Spinal cord (tissue), 10 donors: Measurements from ENCODE around the gene NFAT5. TPM values are rescaled to one million over a fixed set of nuclear protein-coding genes. Genes with fewer than 3 reads are reported as not detected.
A peak's percentile ranks its signal among the peaks of the same experiment; 100 is the strongest.
"Not testable (repeated sequence)": the region's sequence is repeated elsewhere in the genome, so short reads cannot be mapped to it uniquely, and the experiment has no call there.

Source experiments
- DNase-seq, 6 donors: peaks; one replicate each; pipeline versions ENCODE4 v3.0.0 to v3.0.0-alpha.2; 2013 to 2015; ENCODE audit warnings: low spot score in 6 of 6, low read depth in 4 of 6
- H3K27ac ChIP-seq: one replicate; pipeline ENCODE4 v1.5.1; 2013; ENCODE audit warnings: low read depth, low read length, control low read depth
- H3K27me3 ChIP-seq: one replicate; pipeline ENCODE4 v1.6.1; 2013; ENCODE audit warnings: low read length; ENCODE audit not compliant: control insufficient read depth, insufficient read depth
- H3K36me3 ChIP-seq: one replicate; pipeline ENCODE4 v1.6.1; 2013; ENCODE audit warnings: low read length; ENCODE audit not compliant: control insufficient read depth, insufficient read depth
- H3K4me1 ChIP-seq: one replicate; pipeline ENCODE4 v1.6.1; 2013; ENCODE audit warnings: low read length; ENCODE audit not compliant: control insufficient read depth, insufficient read depth
- H3K4me3 ChIP-seq: one replicate; pipeline ENCODE4 v1.5.1; 2013; ENCODE audit warnings: low read depth, low read length, control low read depth
- H3K9me3 ChIP-seq: one replicate; pipeline ENCODE4 v1.6.1; 2013; ENCODE audit warnings: low read length; ENCODE audit not compliant: control insufficient read depth, insufficient read depth
- WGBS: methylation state at CpG from one replicate; pipeline ENCODE4 v1.1.5; 2013; ENCODE audit warnings: missing lambda C conversion rate; ENCODE audit not compliant: insufficient coverage; 5-methylcytosine and 5-hydroxymethylcytosine counted together
- polyA plus RNA-seq, 2 donors: library from polyadenylated mRNA; unstranded; fragments of 120-200 nt; gene quantifications; one replicate each; pipeline ENCODE4 v1.2.1, GENCODE V29; 2013; ENCODE audit not compliant: insufficient read length in 2 of 2
- total RNA-seq, 2 donors: library from RNA; depleted of rRNA in 1 of 2; stranded (reverse); fragments of 120-200 nt in 1 of 2; fragments of >200 nt in 1 of 2; gene quantifications; one replicate each; pipeline versions ENCODE4 v1.2.3 to v1.2.4, GENCODE V29; 2013 to 2014
- donor health status: healthy.

The NFAT5 gene
- total and polyA plus RNA-seq, 4 donors: 14.7 to 44.9 (median 26.4) TPM

DNA sequence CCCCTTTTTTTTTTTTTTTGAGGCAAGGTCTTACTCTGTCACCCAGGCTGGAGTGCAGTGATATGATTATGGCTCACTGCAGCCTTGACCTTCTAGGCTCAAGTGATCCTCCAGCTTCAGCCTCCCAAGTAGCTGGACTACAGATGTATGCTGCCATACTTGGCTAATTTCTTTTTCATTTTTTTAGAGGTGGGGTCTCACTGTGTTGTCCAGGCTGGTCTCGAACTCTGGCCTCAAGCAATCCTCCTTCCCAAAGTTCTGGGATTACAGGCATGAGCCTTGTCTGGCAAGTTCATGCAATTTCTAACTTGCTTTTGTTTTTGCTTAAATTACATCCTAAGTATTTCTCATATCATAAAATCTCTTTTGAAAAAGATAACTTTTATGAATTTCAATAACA lies 33.8 kb upstream of the NFAT5 start:
- no peak for DNase-seq
- no peaks in the 10 kb centered on the region for H3K36me3 ChIP-seq
- no peaks in the 10 kb centered on the region for H3K4me1 ChIP-seq
- H3K27ac ChIP-seq: no peak overlapping the region
- H3K27me3 ChIP-seq: no peaks in the 10 kb centered on the region
- WGBS: 100% methylated on average over 1 of the region's 1 CpG
- no peak overlapping the region for H3K4me3 ChIP-seq
- H3K9me3 ChIP-seq: no peaks in the 10 kb centered on the region

DNA sequence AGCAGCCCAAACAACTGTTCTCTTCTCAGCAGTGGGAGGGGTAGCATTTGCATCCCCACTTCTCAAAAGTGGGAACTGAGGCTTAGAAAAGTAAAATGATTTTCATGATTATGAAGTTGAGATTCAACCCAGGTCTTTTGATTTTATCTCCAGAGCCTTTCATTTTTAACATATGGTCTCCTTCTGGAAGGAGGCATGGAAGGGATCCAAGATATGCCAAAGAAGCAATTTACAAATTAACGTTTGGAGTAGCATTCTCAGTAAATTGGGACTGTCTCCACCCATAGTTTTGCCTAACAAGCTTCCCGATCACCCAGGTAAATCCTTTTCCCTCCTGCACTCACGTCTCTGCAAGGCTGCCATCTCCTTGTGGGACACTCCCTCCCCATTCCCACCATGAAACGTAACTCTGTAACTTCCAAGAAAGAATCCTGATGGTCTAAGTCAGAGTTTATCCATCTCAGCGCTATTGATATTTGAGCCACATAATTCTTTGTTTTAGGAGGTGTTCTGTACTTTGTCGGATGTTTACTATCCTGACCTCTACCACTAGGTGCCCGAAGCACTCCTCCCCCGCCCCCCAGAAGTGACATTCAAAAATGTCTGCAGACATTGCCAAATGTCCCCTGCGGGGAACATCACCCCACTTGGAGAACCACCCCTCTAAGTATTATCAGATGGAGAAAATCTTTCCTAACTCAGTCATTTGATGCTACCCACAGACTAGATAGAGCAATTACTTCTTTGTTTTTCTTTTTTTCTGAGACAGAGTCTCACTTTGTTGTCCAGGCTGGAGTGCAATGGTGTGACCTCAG lies 32.9 kb upstream of the NFAT5 start:
- WGBS: 38% methylated on average over 2 of the region's 9 CpGs
- Histone ChIP-seq H3K9me3 (no peaks in the 10 kb centered on the region), H3K27ac (no peak overlapping the region)

DNA sequence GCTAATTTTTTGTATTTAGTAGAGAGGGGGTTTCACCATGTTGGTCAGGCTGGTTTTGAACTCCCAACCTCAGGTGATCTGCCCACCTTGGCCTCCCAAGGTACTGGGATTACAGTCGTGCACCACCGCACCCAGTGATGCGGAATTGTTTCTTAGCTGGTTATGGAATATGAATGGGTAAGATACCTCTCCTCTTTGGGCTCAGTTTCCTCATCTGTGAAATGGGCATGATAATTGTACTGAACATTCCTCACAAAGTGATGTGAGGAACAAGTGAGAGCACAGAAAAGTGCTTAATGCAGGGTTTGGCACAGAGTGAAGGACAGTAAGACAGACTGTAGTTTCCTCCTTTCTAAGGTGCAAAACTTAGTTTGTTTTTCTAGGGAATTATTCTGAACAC lies 31.0 kb upstream of the NFAT5 start:
- no peak overlapping the region for H3K27ac ChIP-seq
- no CpG with 5 or more reads among the region's 3 CpGs for WGBS
- DNase-seq: no peak

More for the DNA sequence above, 32.9 kb upstream of the NFAT5 start:
- H3K4me3 ChIP-seq: no peak overlapping the region
- H3K36me3 ChIP-seq: no peaks in the 10 kb centered on the region
- DNase-seq: peak in 1 of 6 donors; percentile 65
- H3K27me3 ChIP-seq: no peaks in the 10 kb centered on the region
- H3K4me1 ChIP-seq: no peaks in the 10 kb centered on the region

DNA sequence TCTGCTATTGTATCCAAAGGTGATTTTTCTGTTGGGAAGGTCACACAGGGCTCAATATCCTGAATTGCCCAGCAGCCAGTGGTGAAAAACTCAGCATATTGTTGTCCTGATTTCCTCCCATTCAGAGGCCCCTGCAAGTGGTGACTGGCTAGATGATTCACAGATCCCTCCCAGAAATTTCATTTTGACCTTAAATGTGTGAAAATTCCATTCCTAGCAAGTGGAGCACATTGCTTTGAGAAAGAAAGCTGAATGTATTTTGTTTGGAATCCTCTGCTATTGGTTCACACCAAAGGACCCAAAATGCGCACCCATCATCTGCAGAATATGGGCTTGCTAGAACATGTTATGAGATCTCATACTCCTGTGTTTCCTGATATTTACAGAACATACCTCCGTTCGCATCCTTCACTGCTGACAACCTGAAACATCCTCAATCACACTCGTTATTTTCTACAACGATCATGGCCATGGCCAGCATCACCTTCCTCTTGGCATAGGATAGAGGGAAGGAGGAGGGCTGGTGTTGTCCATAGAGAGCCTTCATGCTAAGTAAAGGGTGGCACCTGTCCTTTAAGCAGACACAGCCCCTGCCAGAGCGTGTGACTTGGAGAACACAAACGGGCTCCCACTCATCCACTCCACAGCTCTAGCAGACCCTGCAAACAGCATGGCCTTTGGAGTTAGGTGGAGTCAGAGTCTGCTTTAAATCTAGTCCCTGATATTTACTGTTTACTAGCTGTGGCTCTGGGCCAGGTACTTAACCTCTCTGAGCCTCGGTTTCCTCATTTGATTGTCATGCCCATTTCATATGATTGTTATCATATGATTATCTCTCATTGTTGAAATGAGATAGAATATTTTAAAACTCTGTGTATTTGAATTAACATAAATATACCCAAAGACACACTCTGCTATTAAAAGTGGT lies 30.4 kb upstream of the NFAT5 start:
- WGBS: 67% methylated on average over 2 of the region's 8 CpGs
- Histone ChIP-seq H3K27ac (no peak overlapping the region), H3K4me3 (no peak overlapping the region), H3K27me3 (no peaks in the 10 kb centered on the region), H3K9me3 (no peaks in the 10 kb centered on the region), H3K36me3 (no peaks in the 10 kb centered on the region), H3K4me1 (no peaks in the 10 kb centered on the region)
- peak in 1 of 6 donors; percentile 13 for DNase-seq

More for the DNA sequence above, 31.0 kb upstream of the NFAT5 start:
- Histone ChIP-seq H3K36me3 (no peaks in the 10 kb centered on the region), H3K4me1 (no peaks in the 10 kb centered on the region), H3K27me3 (no peaks in the 10 kb centered on the region), H3K4me3 (no peak overlapping the region), H3K9me3 (no peaks in the 10 kb centered on the region)

DNA sequence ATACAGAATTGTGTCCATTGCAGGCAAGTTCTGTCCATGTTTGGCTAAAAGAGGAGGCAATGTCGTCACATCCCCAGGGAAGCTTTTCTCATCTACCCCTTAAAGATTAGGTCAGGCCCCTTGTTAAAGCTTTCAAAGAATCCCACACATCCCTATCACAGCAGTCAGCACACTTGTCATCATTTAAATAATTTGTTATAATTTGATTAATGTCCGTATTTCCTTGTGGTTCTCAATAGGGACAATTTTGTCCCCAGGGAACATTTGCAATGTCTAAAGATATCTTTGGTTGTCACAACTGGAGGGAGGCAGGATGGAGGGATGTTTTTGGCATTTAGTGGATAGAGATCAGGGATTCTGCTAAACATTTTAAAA lies 28.1 kb upstream of the NFAT5 start:
- Histone ChIP-seq H3K27ac (no peak overlapping the region), H3K36me3 (no peaks in the 10 kb centered on the region), H3K4me3 (no peak overlapping the region), H3K4me1 (no peaks in the 10 kb centered on the region), H3K9me3 (no peaks in the 10 kb centered on the region), H3K27me3 (no peaks in the 10 kb centered on the region)
- no CpG with 5 or more reads among the region's 2 CpGs for WGBS
- DNase-seq: no peak

DNA sequence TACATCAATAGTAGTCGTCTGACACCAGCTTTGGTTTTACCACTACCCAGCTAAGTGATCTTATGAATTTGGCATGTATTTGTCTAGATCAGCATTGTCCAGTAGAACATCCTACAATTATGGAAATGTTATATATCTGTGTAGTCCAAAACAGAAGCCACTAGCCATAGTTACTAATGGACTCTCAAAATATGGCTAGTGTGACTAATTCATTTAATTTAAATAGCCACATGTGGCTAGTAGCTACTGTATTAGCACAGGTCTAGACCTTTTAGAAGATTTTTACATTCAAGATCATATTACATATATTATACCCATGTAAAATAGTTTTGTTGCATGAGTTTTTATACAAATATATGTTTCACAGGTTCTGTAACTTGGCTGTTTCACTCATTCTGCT lies 27.0 kb upstream of the NFAT5 start:
- no CpG with 5 or more reads among the region's 1 CpG for WGBS

DNA sequence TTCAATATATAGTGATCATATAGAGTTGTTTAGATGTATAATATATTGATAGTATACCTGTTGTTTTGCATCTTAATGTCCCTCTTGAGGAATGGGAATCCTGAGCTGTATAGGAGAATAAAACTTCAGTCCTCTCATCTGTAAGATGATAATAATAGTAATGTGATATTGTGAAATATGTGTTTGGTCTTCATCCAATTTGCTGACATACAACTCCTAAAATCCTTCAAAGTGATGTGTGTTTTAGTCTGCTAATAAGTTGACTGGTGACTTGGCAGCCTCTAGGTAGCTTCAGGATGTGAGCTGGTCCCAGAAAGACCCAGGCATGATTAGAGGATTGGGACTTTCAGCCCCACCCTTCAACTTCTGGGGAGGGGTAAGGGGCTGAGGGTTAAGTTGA lies 22.8 kb upstream of the NFAT5 start:
- Histone ChIP-seq H3K9me3 (no peaks in the 10 kb centered on the region), H3K4me1 (no peaks in the 10 kb centered on the region), H3K27me3 (no peaks in the 10 kb centered on the region), H3K36me3 (no peaks in the 10 kb centered on the region), H3K4me3 (no peak overlapping the region), H3K27ac (no peak overlapping the region)
- no peak for DNase-seq

More for the DNA sequence above, 27.0 kb upstream of the NFAT5 start:
- Histone ChIP-seq H3K27me3 (no peaks in the 10 kb centered on the region), H3K9me3 (no peaks in the 10 kb centered on the region), H3K4me1 (no peaks in the 10 kb centered on the region), H3K27ac (no peak overlapping the region), H3K36me3 (no peaks in the 10 kb centered on the region), H3K4me3 (no peak overlapping the region)
- no peak for DNase-seq

DNA sequence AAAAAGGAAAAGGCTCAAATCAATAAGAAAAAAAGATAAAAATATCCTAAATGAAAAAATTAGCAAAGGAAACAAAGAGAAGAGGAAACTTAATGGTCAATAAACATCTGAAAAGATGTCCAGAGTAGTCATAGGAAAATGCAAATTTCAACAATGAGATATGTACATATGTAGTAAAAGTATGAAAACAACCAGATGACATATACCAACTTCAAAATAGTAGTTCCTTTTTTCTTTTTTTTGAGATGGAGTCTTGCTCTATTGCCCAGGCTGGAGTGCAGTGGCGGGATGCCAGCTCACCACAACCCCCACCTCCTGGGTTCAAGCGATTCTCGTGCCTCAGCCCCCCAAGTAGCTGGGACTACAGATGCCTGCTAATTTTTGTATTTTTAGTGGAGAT lies 21.7 kb upstream of the NFAT5 start:
- WGBS: no CpG with 5 or more reads among the region's 3 CpGs
- Histone ChIP-seq H3K4me3 (no peak overlapping the region), H3K27me3 (no peaks in the 10 kb centered on the region), H3K4me1 (no peaks in the 10 kb centered on the region), H3K36me3 (no peaks in the 10 kb centered on the region), H3K9me3 (no peaks in the 10 kb centered on the region), H3K27ac (no peak overlapping the region)
- DNase-seq: no peak

DNA sequence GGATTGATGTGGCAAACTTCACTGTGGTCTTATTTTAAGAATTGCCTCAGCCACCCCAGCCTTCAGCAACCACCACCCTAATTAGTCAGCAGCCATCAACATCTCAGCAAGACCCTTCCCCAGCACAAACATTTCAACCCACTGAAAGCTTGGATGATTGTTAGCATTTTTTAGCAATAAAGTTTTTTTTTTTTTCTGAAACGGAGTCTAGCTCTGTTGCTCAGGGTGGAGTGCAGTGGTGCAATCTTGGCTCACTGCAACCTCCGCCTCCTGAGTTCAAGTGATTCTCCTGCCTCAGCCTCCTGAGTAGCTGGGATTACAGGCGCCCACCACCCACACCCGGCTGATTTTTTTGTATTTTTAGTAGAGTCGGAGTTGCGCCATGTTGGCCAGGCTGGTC lies 19.1 kb upstream of the NFAT5 start:
- not testable (repeated sequence) for H3K27me3 ChIP-seq, DNase-seq, H3K4me3 ChIP-seq, H3K27ac ChIP-seq, H3K36me3 ChIP-seq, H3K9me3 ChIP-seq, H3K4me1 ChIP-seq
- 97% methylated on average over 4 of the region's 6 CpGs for WGBS
